Skin epidermis (tissue), 12 donors: Measurements from ENCODE around the gene COG5.

Experiments
- H3K27ac ChIP-seq, 21 experiments: fragments of 200-600 bp; sonication (generic) in 11 of 21; one replicate each; pipeline ENCODE4 v1.5.0; 2020; ENCODE audit warnings: mild to moderate bottlenecking in 3 of 21, inconsistent platforms in 2 of 21, moderate library complexity in 2 of 21
- H3K4me3 ChIP-seq, 7 experiments: fragments of 200-600 bp; sonication (generic) in 2 of 7; one replicate each; pipeline ENCODE4 v1.5.0; 2020; ENCODE audit warnings: inconsistent platforms in 2 of 7, mild to moderate bottlenecking in 2 of 7, moderate library complexity in 1 of 7

The COG5 gene

DNA sequence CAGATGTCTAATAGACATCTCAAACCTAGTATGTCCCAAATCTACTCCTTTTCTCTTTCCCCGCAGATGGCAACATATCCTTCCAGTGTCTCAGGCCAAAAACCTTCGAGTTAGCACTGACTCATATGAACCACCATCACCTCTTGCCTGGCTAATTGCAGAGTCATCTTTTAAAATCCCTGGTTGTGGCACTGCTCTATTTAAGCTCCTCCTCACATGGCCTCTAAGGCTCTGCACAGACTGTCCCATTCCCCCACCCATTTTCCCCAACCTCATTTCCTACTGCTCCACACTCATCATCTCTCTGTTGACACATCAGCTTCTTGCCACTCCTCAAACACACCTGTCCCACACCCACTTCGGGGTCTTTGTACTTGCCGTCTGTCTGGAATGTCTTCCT, 411.7 kb downstream of the COG5 start:
- no peak overlapping the region for H3K27ac ChIP-seq

More for the DNA sequence above, 411.7 kb downstream of the COG5 start:
- no peak overlapping the region for H3K4me3 ChIP-seq
